ENCODE data around the gene CAMKMT.
"Not testable (repeated sequence)": the region's sequence is repeated elsewhere in the genome, so short reads cannot be mapped to it uniquely, and the experiment has no call there.

Gene CAMKMT

DNA sequence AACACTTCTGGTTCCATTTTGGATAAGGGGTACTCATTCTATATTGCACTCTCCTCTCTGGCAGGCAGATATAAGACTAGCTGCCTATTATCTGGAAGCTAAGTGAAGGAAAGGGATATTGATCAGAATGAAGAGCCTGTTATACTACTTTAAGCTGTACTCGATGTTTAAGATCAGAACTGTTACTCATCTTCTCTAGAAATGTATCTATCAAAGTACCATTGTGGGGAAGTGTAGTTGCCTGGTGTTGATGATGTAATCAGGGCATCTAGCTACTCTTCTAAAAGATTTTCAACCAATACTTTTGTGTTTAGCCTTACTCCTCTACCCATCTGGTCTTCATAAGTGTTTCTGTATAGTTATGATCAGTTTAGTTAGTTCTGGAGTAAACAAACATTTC lies 5.8 kb downstream of the CAMKMT start:
- H3K4me3 ChIP-seq (ENCODE audit: low read depth, low read length), result no peak overlapping the region
- no peak for DNase-seq (ENCODE audit: low read depth)
- TF ChIP-seq, protein P1, sequence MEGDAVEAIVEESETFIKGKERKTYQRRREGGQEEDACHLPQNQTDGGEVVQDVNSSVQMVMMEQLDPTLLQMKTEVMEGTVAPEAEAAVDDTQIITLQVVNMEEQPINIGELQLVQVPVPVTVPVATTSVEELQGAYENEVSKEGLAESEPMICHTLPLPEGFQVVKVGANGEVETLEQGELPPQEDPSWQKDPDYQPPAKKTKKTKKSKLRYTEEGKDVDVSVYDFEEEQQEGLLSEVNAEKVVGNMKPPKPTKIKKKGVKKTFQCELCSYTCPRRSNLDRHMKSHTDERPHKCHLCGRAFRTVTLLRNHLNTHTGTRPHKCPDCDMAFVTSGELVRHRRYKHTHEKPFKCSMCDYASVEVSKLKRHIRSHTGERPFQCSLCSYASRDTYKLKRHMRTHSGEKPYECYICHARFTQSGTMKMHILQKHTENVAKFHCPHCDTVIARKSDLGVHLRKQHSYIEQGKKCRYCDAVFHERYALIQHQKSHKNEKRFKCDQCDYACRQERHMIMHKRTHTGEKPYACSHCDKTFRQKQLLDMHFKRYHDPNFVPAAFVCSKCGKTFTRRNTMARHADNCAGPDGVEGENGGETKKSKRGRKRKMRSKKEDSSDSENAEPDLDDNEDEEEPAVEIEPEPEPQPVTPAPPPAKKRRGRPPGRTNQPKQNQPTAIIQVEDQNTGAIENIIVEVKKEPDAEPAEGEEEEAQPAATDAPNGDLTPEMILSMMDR (IDR thresholded peaks at IDR 0.05; ENCODE audit: control insufficient read depth, extremely low read depth, insufficient read depth), result no peak

DNA sequence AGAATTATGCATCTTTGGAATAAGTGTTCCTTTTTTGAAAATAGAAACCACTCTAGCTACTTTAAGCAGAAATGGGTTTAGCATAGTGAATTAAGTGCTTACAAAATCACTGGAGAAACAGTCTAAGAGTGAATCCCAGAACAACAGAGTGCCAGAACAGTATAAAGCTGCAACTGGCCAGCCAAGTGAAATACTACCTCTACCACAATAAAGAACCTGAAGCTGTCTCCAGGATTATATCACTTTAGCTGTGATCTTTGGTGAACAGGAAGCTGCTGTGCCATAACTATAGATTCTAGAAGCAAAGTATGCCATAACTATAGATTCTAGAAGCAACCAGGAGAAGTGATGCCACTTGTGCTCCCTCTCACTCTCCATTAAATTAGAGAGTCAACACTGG lies 7.6 kb downstream of the CAMKMT start:
- DNase-seq (ENCODE audit: low read depth), result no peak
- TF ChIP-seq, protein P1 (IDR thresholded peaks at IDR 0.05; ENCODE audit: control insufficient read depth, extremely low read depth, insufficient read depth), result no peak
- H3K4me3 ChIP-seq (ENCODE audit: low read depth, low read length), result no peak overlapping the region

DNA sequence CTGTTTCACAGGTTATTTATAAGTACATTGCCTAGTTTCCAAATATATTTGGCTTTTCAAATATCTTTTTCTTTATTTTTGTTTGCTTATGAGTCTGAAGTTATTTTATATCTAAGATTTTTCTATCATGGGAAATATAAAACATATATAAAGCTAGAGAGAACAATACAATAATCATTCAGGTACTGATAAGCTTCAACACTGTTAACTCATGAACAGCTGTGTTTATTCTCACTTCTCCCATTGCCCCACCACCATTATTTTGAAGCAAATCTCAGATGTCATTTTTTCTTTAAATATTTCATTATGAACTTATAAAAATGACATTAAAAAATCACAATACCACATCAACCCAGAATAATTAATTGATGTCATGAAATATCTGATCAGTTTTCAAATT lies 9.7 kb downstream of the CAMKMT start:
- DNase-seq (ENCODE audit: low read depth), result no peak
- TF ChIP-seq, protein P1 (IDR thresholded peaks at IDR 0.05; ENCODE audit: control insufficient read depth, extremely low read depth, insufficient read depth), result no peak
- no peak overlapping the region for H3K4me3 ChIP-seq (ENCODE audit: low read depth, low read length)

DNA sequence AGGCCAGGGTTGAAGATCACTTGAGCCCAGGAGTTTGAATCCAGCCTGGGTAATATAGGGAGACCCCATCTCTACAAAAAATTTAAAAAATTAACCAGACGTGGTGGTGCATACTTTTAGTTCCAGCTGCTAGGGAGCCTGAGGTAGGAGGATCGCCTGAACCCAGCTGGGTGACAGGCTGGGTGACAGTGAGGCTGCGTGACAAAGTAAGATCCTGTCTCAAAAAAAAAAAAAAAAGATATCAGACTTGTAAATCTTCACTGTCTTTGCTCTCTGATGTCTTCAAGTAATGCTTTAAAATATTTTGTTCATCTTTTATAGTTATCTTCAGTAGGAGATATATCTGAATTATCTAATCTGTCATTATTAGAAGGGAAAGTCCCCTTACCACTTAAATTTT lies 10.5 kb downstream of the CAMKMT start:
- H3K4me3 ChIP-seq (ENCODE audit: low read depth, low read length), result no peak overlapping the region
- DNase-seq (ENCODE audit: low read depth), result no peak
- TF ChIP-seq, protein P1 (IDR thresholded peaks at IDR 0.05; ENCODE audit: control insufficient read depth, extremely low read depth, insufficient read depth), result no peak

DNA sequence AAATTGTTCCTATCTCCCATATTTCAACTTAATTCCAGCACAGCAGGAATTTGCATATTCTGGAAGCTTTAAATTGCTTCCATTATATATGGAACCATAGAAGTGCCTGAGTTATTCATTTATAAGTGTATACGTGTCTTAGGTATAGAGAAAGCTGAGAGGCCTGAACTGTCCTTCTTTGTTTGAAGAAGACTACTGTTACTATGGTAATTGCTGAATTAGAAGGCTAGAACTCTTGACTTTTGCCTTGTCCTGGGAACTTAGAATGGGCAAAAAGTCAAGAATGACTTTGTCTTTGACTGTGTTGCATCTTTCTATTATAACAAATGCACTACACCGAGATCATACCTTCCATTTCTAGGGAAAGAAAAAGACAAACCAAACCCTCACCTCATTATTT lies 15.7 kb downstream of the CAMKMT start:
- no peak overlapping the region for H3K4me3 ChIP-seq (ENCODE audit: low read depth, low read length)
- TF ChIP-seq, protein P1 (IDR thresholded peaks at IDR 0.05; ENCODE audit: control insufficient read depth, extremely low read depth, insufficient read depth), result no peak
- peak; percentile 54 for DNase-seq (ENCODE audit: low read depth)

DNA sequence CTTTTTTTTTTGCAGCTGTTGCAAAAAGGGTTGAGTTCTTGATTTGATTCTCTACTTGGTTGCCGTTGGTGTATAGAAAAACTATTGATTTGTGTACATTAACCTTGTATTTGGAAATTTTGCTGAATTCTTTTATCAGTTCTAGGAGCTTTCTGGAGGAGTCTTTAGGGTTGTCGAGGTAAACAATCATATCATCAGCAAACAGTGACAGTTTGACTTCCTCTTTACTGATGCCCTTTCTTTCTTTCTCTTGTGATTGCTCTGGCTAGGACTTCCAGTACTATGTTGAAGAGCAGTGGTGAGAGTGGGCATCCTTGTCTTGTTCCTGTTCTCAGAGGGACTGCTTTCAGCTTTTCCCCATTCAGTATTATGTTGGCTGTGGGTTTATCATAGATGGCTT lies 23.5 kb downstream of the CAMKMT start:
- not testable (repeated sequence) for DNase-seq (ENCODE audit: low read depth); H3K4me3 ChIP-seq (ENCODE audit: low read depth, low read length)

DNA sequence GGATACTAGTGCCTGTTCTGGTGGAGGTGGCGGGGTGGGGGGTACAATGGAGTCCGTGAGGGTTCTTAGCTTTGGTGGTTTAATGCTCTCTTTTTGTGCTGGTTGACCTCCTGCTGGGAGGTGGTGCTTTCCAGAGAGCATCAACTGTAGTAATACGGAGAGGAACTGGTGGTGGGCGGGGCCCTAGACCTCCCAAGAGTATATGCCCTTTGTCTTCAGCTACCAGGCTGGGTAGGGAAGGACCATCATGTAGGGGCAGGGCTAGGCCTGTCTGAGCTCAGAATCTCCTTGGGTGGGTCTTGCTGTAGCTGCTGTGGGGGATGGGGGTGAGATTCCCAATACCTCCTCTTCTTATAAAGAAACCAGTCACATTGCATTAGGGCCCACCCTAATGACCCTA lies 27.1 kb downstream of the CAMKMT start:
- H3K4me3 ChIP-seq (ENCODE audit: low read depth, low read length), result no peak overlapping the region

More for the DNA sequence above, 27.1 kb downstream of the CAMKMT start:
- TF ChIP-seq, protein P1 (IDR thresholded peaks at IDR 0.05; ENCODE audit: control insufficient read depth, extremely low read depth, insufficient read depth), result no peak
- DNase-seq (ENCODE audit: low read depth), result no peak

Data from LNCaP clone FGC (cell line).